ENCODE measurements around the gene EDARADD. TPM values are rescaled to one million over a fixed set of nuclear protein-coding genes. Genes with fewer than 3 reads are reported as not detected.

The EDARADD gene
- total and polyA plus RNA-seq, 2 of the 13 experiments (the other 11 are each of a cell fraction or from before 2014, with no cell fraction given), result 0.03 TPM; not detected in 1

GRCh38 chr1:236516929-236517704 is 123.0 kb downstream of the EDARADD start (continued):
- TF ChIP-seq ZNF841 (CRISPR knock-in tag; IDR thresholded peaks at IDR 0.05; ENCODE audit: borderline replicate concordance) (no peak), YEATS4 (CRISPR knock-in tag; IDR thresholded peaks at IDR 0.05; ENCODE audit: borderline replicate concordance) (no peak), ZBTB40 (IDR thresholded peaks at IDR 0.05) (no peak), ZBTB40 (CRISPR knock-in tag; IDR thresholded peaks at IDR 0.05) (no peak), ZXDC (CRISPR knock-in tag; IDR thresholded peaks at IDR 0.05) (no peak), TBX3 (IDR thresholded peaks at IDR 0.05; ENCODE audit: borderline replicate concordance) (peak; percentile 40; the same call in 1 of the 2 replicates), ZNF75D (CRISPR knock-in tag; IDR thresholded peaks at IDR 0.05; ENCODE audit: borderline replicate concordance) (no peak), ZNF619 (CRISPR knock-in tag; IDR thresholded peaks at IDR 0.05) (no peak), ZBTB8A (CRISPR knock-in tag; IDR thresholded peaks at IDR 0.05; ENCODE audit: borderline replicate concordance, low read depth) (no peak), SAP130 (CRISPR knock-in tag; IDR thresholded peaks at IDR 0.05; ENCODE audit: low read depth) (peak; percentile 56), CEBPB (IDR thresholded peaks at IDR 0.05; ENCODE audit: borderline replicate concordance, low read depth, low read length) (0 out of 2 replicates have a peak, but pooled peaks have one; percentile 0), CHCHD3 (CRISPR knock-in tag; IDR thresholded peaks at IDR 0.05) (no peak), ZNF468 (CRISPR knock-in tag; IDR thresholded peaks at IDR 0.05) (no peak), IKZF4 (CRISPR knock-in tag; IDR thresholded peaks at IDR 0.05; ENCODE audit: borderline replicate concordance, low read depth, not compliant biosample characterization) (no peak), JUND (CRISPR knock-in tag; IDR thresholded peaks at IDR 0.05) (no peak), FOSL1 (CRISPR knock-in tag; IDR thresholded peaks at IDR 0.05; ENCODE audit: borderline replicate concordance) (no peak), ZNF761 (CRISPR knock-in tag; conservative IDR thresholded peaks at IDR 0.05) (no peak), ZFP36L1 (CRISPR knock-in tag; IDR thresholded peaks at IDR 0.05) (no peak)

Data from HepG2 (cell line).